Body of pancreas (tissue), 4 donors: Measurements from ENCODE around the gene KCNAB2.

Experiments
- POLR2A ChIP-seq, 3 donors: fragments of 450-650 bp; IDR thresholded peaks; one replicate each; pipeline ENCODE4 v1.6.1; 2016; ENCODE audit warnings: antibody characterized with exemption in 3 of 3, mild to moderate bottlenecking in 2 of 3
- TF ChIP-seq, protein P1 (sequence below), 7 experiments: fragments of 450-650 bp in 4 of 7; fragments of 200-600 bp in 3 of 7; sonication (generic) in 3 of 7; IDR thresholded peaks; one replicate each; pipeline ENCODE4 v1.5.1; 2016 to 2019; ENCODE audit warnings: antibody characterized with exemption in 7 of 7

DNA sequence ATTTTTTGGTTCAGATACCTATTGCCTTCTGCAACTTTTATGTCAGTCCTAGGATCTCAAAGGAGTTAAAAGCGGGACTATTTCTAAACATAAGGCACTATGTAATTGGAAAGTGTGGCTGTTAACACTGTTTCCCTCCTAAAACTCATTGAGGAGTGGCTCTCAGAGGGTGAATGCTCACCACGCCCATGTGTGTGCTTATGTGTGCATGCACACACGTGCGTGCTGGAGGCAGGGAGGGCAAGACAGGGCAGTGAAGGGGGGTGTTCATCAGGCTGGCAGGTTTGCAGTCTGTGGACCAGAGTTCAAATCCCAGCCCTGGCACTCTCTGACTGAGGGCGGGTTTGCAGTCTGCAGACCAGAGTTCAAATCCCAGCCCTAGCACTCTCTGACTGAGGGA lies 22.4 kb downstream of the KCNAB2 start:
- TF ChIP-seq, protein P1, sequence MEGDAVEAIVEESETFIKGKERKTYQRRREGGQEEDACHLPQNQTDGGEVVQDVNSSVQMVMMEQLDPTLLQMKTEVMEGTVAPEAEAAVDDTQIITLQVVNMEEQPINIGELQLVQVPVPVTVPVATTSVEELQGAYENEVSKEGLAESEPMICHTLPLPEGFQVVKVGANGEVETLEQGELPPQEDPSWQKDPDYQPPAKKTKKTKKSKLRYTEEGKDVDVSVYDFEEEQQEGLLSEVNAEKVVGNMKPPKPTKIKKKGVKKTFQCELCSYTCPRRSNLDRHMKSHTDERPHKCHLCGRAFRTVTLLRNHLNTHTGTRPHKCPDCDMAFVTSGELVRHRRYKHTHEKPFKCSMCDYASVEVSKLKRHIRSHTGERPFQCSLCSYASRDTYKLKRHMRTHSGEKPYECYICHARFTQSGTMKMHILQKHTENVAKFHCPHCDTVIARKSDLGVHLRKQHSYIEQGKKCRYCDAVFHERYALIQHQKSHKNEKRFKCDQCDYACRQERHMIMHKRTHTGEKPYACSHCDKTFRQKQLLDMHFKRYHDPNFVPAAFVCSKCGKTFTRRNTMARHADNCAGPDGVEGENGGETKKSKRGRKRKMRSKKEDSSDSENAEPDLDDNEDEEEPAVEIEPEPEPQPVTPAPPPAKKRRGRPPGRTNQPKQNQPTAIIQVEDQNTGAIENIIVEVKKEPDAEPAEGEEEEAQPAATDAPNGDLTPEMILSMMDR (IDR thresholded peaks at IDR 0.05): no peak
- no peak for TF ChIP-seq POLR2A (IDR thresholded peaks at IDR 0.05)
